H1 (cell line): ENCODE results near the gene NCAM1.

Experiments
- CTCF ChIP-seq, 3 experiments: IDR thresholded peaks; 1 replicate in 2 of 3; 2 replicates in 1 of 3; pipeline versions ENCODE4 v1.5.1 to v1.6.1; 2011; ENCODE audit warnings: low read length in 3 of 3, mild to moderate bottlenecking in 3 of 3, inconsistent platforms in 2 of 3, low read depth in 1 of 3, moderate library complexity in 1 of 3; ENCODE audit not compliant: insufficient read depth in 1 of 3; ENCODE audit errors: control extremely low read depth in 1 of 3
- EGR1 ChIP-seq: IDR thresholded peaks from 2 replicates; pipeline ENCODE4 v1.6.1; 2011; ENCODE audit warnings: low read depth, low read length, borderline replicate concordance
- EP300 ChIP-seq, 2 experiments: IDR thresholded peaks; 1 replicate in 1 of 2; 2 replicates in 1 of 2; pipeline ENCODE4 v1.6.1; 2011 to 2012; ENCODE audit warnings: low read depth in 2 of 2, low read length in 2 of 2, mild to moderate bottlenecking in 2 of 2, borderline replicate concordance in 1 of 2, inconsistent platforms in 1 of 2, moderate library complexity in 1 of 2
- GABPA ChIP-seq: IDR thresholded peaks from 2 replicates; pipeline ENCODE4 v1.6.1; 2011; ENCODE audit warnings: mild to moderate bottlenecking, low read length, moderate library complexity, borderline replicate concordance; ENCODE audit not compliant: insufficient read depth
- PHF8 ChIP-seq: fragments of 200-600 bp; sonication (generic); conservative IDR thresholded peaks from 2 replicates; pipeline ENCODE4 v1.7.1; 2012; ENCODE audit warnings: low read depth, mild to moderate bottlenecking, inconsistent platforms, low read length, moderate library complexity
- POU5F1 ChIP-seq: IDR thresholded peaks from 2 replicates; pipeline ENCODE4 v1.6.1; 2011; ENCODE audit warnings: low read depth, mild to moderate bottlenecking, low read length, moderate library complexity
- SIN3A ChIP-seq, 2 experiments: IDR thresholded peaks in 1 of 2; conservative IDR thresholded peaks in 1 of 2; 2 replicates each; pipeline ENCODE4 v1.6.1; 2011 to 2012; ENCODE audit warnings: low read length in 2 of 2, improper control_type of control experiment in 1 of 2, low read depth in 1 of 2, mild to moderate bottlenecking in 1 of 2
- SP4 ChIP-seq: IDR thresholded peaks from 2 replicates; pipeline ENCODE4 v1.6.1; 2012; ENCODE audit warnings: low read length, inconsistent platforms
- TAF1 ChIP-seq: IDR thresholded peaks from 2 replicates; pipeline ENCODE4 v1.6.1; 2011; ENCODE audit warnings: mild to moderate bottlenecking, low read depth, low read length
- TF ChIP-seq, protein P1 (sequence below): IDR thresholded peaks from 2 replicates; pipeline ENCODE4 v1.6.1; 2012; ENCODE audit warnings: inconsistent platforms

- TF ChIP-seq PHF8: no peak
- TF ChIP-seq SIN3A (conservative IDR thresholded peaks at IDR 0.05 in 1 of 2, IDR thresholded peaks at IDR 0.05 in 1 of 2; ENCODE audit: low read depth in 1 of 2, low read length in 2 of 2): no peak
- no peak for TF ChIP-seq TAF1
- TF ChIP-seq CTCF (IDR thresholded peaks at IDR 0.05; ENCODE audit: control extremely low read depth in 1 of 3, insufficient read depth in 1 of 3, low read depth in 1 of 3, low read length in 3 of 3): no peak
- TF ChIP-seq EGR1: no peak
- TF ChIP-seq SP4: no peak
- TF ChIP-seq, protein P1, sequence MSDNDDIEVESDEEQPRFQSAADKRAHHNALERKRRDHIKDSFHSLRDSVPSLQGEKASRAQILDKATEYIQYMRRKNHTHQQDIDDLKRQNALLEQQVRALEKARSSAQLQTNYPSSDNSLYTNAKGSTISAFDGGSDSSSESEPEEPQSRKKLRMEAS: no peak
- no peak for TF ChIP-seq GABPA
- TF ChIP-seq POU5F1: no peak
- no peak for TF ChIP-seq EP300 (IDR thresholded peaks at IDR 0.05; ENCODE audit: borderline replicate concordance in 1 of 2, low read depth in 2 of 2, low read length in 2 of 2)
Observed at GRCh38 chr11:112949781-112950575, 11.2 kb upstream of the NCAM1 start.
